ENCODE results near the gene ZNF746. TPM values are rescaled to one million over a fixed set of nuclear protein-coding genes. Genes with fewer than 3 reads are reported as not detected.

ZNF746 gene
- total RNA-seq, 1 experiment from 2014 or later, result 17.1 TPM

- Mint-ChIP-seq H3K9me3 (no peaks in the 10 kb centered on the region), H3K36me3 (peaks cover 3% of the 10 kb centered on the region; the same call in 1 of the 2 replicates), H3K27ac (no peak overlapping the region), H3K4me1 (peaks cover 12% of the 10 kb centered on the region), H3K4me3 (peak overlapping the region; percentile 60), H3K27me3 (ENCODE audit: low read depth) (peaks cover 46% of the 10 kb centered on the region)
- ATAC-seq, result no peak
- POLR2A ChIA-PET, result no interaction called here
- TF ChIP-seq PRDM15 (CRISPR knock-in tag; IDR thresholded peaks at IDR 0.05) (no peak), NFE2L1 (CRISPR knock-in tag; IDR thresholded peaks at IDR 0.05) (no peak), ZNF219 (CRISPR knock-in tag; IDR thresholded peaks at IDR 0.05; ENCODE audit: borderline replicate concordance) (no peak), TP53 (CRISPR knock-in tag; IDR thresholded peaks at IDR 0.05) (no peak), ZNF416 (CRISPR knock-in tag; IDR thresholded peaks at IDR 0.05) (no peak), PRRX2 (CRISPR knock-in tag; IDR thresholded peaks at IDR 0.05) (no peak), NR1H2 (CRISPR knock-in tag; IDR thresholded peaks at IDR 0.05) (no peak), ETV6 (CRISPR knock-in tag; IDR thresholded peaks at IDR 0.05) (no peak), NFYB (CRISPR knock-in tag; conservative IDR thresholded peaks at IDR 0.05; ENCODE audit: low read depth) (no peak), ATF3 (CRISPR knock-in tag; conservative IDR thresholded peaks at IDR 0.05) (no peak), AFF4 (CRISPR knock-in tag; IDR thresholded peaks at IDR 0.05; ENCODE audit: borderline replicate concordance) (no peak), EMX1 (CRISPR knock-in tag; IDR thresholded peaks at IDR 0.05) (no peak), CBFB (CRISPR knock-in tag; IDR thresholded peaks at IDR 0.05; ENCODE audit: low read depth) (no peak), GTF2I (CRISPR knock-in tag; conservative IDR thresholded peaks at IDR 0.05) (no peak), ARID4B (CRISPR knock-in tag; IDR thresholded peaks at IDR 0.05; ENCODE audit: borderline replicate concordance) (no peak), SMAD3 (CRISPR knock-in tag; IDR thresholded peaks at IDR 0.05; ENCODE audit: borderline replicate concordance) (no peak), IRF2 (CRISPR knock-in tag; IDR thresholded peaks at IDR 0.05; ENCODE audit: borderline replicate concordance, low read depth) (no peak), E2F5 (CRISPR knock-in tag; IDR thresholded peaks at IDR 0.05) (no peak)
- CTCF ChIA-PET, result interaction anchor here (0.9 kb wide), 1 partner anchor 100 kb away, joined by 4 read pairs; no protein-coding TSS in a partner anchor
- DNase-seq (ENCODE audit: low spot score), result no peak
Observed at GRCh38 chr7:149498811-149499210, 1.2 kb upstream of the ZNF746 start.
